K562 (cell line): ENCODE measurements around the gene PLCB4. TPM values are rescaled to one million over a fixed set of nuclear protein-coding genes. Genes with fewer than 3 reads are reported as not detected.

Experiments used
- ATAC-seq: fragments of 200-7000 bp; cut with Tn5 transposase; 3 replicates; pipeline ENCODE4 v1.9.1; 2020; ENCODE audit warnings: moderate library complexity
- BruUV-seq: library from RNA; stranded (reverse); fragments of 400-500 nt; replicated peaks from 2 replicates; lab custom pipeline; 2021; lab: Mats Ljungman, UMichigan
- CTCF ChIA-PET: fragments of 300-600 bp; formaldehyde crosslinking; extraction: SDS; loops from one replicate; lab custom pipeline; 2021; ENCODE audit warnings: low intra/inter-chr PET ratio; lab: Yijun Ruan, JAX
- POLR2A ChIA-PET: fragments of 300-600, 350-650 bp; sonication (Branson Sonifier 250); formaldehyde crosslinking; extraction: SDS; loops from one replicate; lab custom pipeline; 2021; ENCODE audit warnings: antibody characterized with exemption, inconsistent platforms; lab: Yijun Ruan, JAX
- DNase-seq, 4 experiments: peaks; one replicate each; pipeline versions ENCODE4 v3.0.0 to v3.0.0-alpha.2; 2011 to 2018; ENCODE audit warnings: low spot score in 3 of 4, mixed read lengths in 3 of 4; ENCODE audit errors: extremely low read depth in 1 of 4
- FAIRE-seq: peaks from 2 replicates; lab custom pipeline; 2011; peaks lifted over from hg19 to GRCh38; lab: Jason Lieb, UNC
- H2AFZ ChIP-seq: 2 replicates; pipeline ENCODE4 v1.6.0; 2011; ENCODE audit warnings: low read depth, low read length, control low read depth, inconsistent platforms
- H3K27ac ChIP-seq: fragments of 200-600 bp; 3 replicates; pipeline ENCODE4 v1.8.0; 2011; ENCODE audit warnings: low read depth, mild to moderate bottlenecking, control low read depth, inconsistent platforms, low read length, moderate library complexity, mixed read lengths; ENCODE audit errors: extremely low read depth
- H3K27me3 ChIP-seq, 2 experiments: fragments of 300-600 bp in 1 of 2; 2 replicates in 1 of 2; 3 replicates in 1 of 2; pipeline versions ENCODE4 v1.6.0 to v1.8.0; 2011; ENCODE audit warnings: inconsistent platforms in 2 of 2, low read length in 2 of 2, mild to moderate bottlenecking in 1 of 2, mixed read lengths in 1 of 2, moderate library complexity in 1 of 2; ENCODE audit not compliant: control insufficient read depth in 2 of 2, insufficient read depth in 2 of 2
- H3K36me3 ChIP-seq: fragments of 300-600 bp; 3 replicates; pipeline ENCODE4 v1.8.0; 2011; ENCODE audit warnings: mild to moderate bottlenecking, low read length, inconsistent platforms; ENCODE audit not compliant: control insufficient read depth, insufficient read depth
- H3K4me1 ChIP-seq, 2 experiments: fragments of 200-600 bp in 1 of 2; replicated peaks in 1 of 2; 2 replicates in 1 of 2; 3 replicates in 1 of 2; pipeline versions ENCODE4 v1.5.1 to v1.8.0; 2011; ENCODE audit warnings: inconsistent platforms in 2 of 2, low read length in 2 of 2, mild to moderate bottlenecking in 1 of 2, mixed read lengths in 1 of 2, moderate library complexity in 1 of 2; ENCODE audit not compliant: control insufficient read depth in 2 of 2, insufficient read depth in 2 of 2
- H3K4me2 ChIP-seq: 2 replicates; pipeline ENCODE4 v1.6.1; 2011; ENCODE audit warnings: low read length, control low read depth, inconsistent platforms, mixed read lengths; ENCODE audit not compliant: insufficient read depth
- H3K4me3 ChIP-seq: fragments of 200-600 bp; sonication (generic), shearing (Covaris generic); 2 replicates; pipeline ENCODE4 v1.5.1; 2016; ENCODE audit warnings: control low read depth, inconsistent platforms
- H3K79me2 ChIP-seq: fragments of 200-600 bp; 3 replicates; pipeline ENCODE4 v1.8.0; 2011; ENCODE audit warnings: low read length, inconsistent platforms; ENCODE audit not compliant: control insufficient read depth, insufficient read depth
- H3K9ac ChIP-seq, 2 experiments: 2 replicates each; pipeline versions ENCODE4 v1.6.0 to v1.6.1; 2011; ENCODE audit warnings: low read depth in 2 of 2, low read length in 2 of 2, control low read depth in 1 of 2, inconsistent platforms in 1 of 2, mild to moderate bottlenecking in 1 of 2, mixed read lengths in 1 of 2; ENCODE audit not compliant: insufficient read depth in 1 of 2
- H3K9me1 ChIP-seq: one replicate; pipeline ENCODE4 v1.6.0; 2011; ENCODE audit warnings: inconsistent platforms, mild to moderate bottlenecking, low read length, moderate library complexity; ENCODE audit not compliant: control insufficient read depth, insufficient read depth
- H3K9me3 ChIP-seq: replicated peaks from 2 replicates; pipeline ENCODE4 v1.5.1; 2011; ENCODE audit warnings: low read depth, low read length, inconsistent platforms; ENCODE audit not compliant: control insufficient read depth, insufficient read depth
- H4K20me1 ChIP-seq: replicated peaks from 2 replicates; pipeline ENCODE4 v1.6.1; 2011; ENCODE audit warnings: low read length, inconsistent platforms, mixed read lengths; ENCODE audit not compliant: control insufficient read depth, insufficient read depth
- ARID2 ChIP-seq: fragments of 450-650 bp; IDR thresholded peaks from 2 replicates; pipeline ENCODE4 v1.6.1; 2017; ENCODE audit warnings: antibody characterized with exemption, mild to moderate bottlenecking
- DPF2 ChIP-seq: fragments of 450-650 bp; IDR thresholded peaks from 2 replicates; pipeline ENCODE4 v1.6.1; 2016
- FOXK1 ChIP-seq: sonication (generic); formaldehyde crosslinking; IDR thresholded peaks from 2 replicates; pipeline ENCODE4 v1.8.0; 2022; ENCODE audit warnings: missing genetic modification reagents, mild to moderate bottlenecking, borderline replicate concordance
- HNRNPUL1 ChIP-seq: fragments of 200-400 bp; formaldehyde crosslinking; IDR thresholded peaks from 2 replicates; pipeline ENCODE4 v1.6.1; 2017; ENCODE audit warnings: low read length
- ID3 ChIP-seq, 2 experiments: fragments of 250-450 bp in 1 of 2; fragments of 450-650 bp in 1 of 2; sonication (Bioruptor Pico) in 1 of 2; IDR thresholded peaks; 2 replicates each; pipeline versions ENCODE4 v1.6.1 to v1.8.0; 2016 to 2021; ENCODE audit warnings: mild to moderate bottlenecking in 2 of 2, moderate library complexity in 2 of 2, missing compliant biosample characterization in 1 of 2, missing genetic modification characterization in 1 of 2
- IRF2 ChIP-seq: sonication (generic); formaldehyde crosslinking; IDR thresholded peaks from 2 replicates; pipeline ENCODE4 v1.8.1; 2022; ENCODE audit warnings: mild to moderate bottlenecking, missing genetic modification reagents
- KDM2B ChIP-seq: fragments of 250-450 bp; sonication (Bioruptor Pico); IDR thresholded peaks from 2 replicates; pipeline ENCODE4 v1.8.0; 2021; ENCODE audit warnings: mild to moderate bottlenecking, moderate library complexity
- MTF1 ChIP-seq: fragments of 250-450 bp; sonication (Bioruptor Pico); IDR thresholded peaks from 2 replicates; pipeline ENCODE4 v1.9.0; 2021; ENCODE audit warnings: moderate library complexity, mild to moderate bottlenecking, inconsistent platforms, borderline replicate concordance
- NR4A1 ChIP-seq, 2 experiments: fragments of 250-450 bp in 1 of 2; fragments of 450-650 bp in 1 of 2; sonication (Bioruptor Pico) in 1 of 2; IDR thresholded peaks; 2 replicates each; pipeline versions ENCODE4 v1.4.0 to v1.6.1; 2016 to 2020; ENCODE audit warnings: mild to moderate bottlenecking in 2 of 2, missing compliant biosample characterization in 1 of 2, missing genetic modification characterization in 1 of 2, moderate library complexity in 1 of 2
- SP2 ChIP-seq: IDR thresholded peaks from 2 replicates; pipeline ENCODE4 v1.6.1; 2011; ENCODE audit warnings: mild to moderate bottlenecking, low read depth, low read length, moderate library complexity; ENCODE audit not compliant: poor library complexity, severe bottlenecking; ENCODE audit errors: extremely low read depth
- SREBF1 ChIP-seq: fragments of 150-350 bp; IDR thresholded peaks from 2 replicates; pipeline ENCODE4 v1.6.1; 2014; ENCODE audit warnings: antibody characterized with exemption, low read depth, low read length, borderline replicate concordance
- SRSF1 ChIP-seq: fragments of 200-400 bp; formaldehyde crosslinking; IDR thresholded peaks from 2 replicates; pipeline ENCODE4 v1.6.1; 2017; ENCODE audit warnings: mild to moderate bottlenecking, low read depth, low read length, moderate library complexity
- STAT6 ChIP-seq: sonication (generic); formaldehyde crosslinking; IDR thresholded peaks from 2 replicates; pipeline ENCODE4 v1.8.1; 2023; ENCODE audit warnings: mild to moderate bottlenecking, missing genetic modification reagents
- SUPT5H ChIP-seq: fragments of 450-650 bp; IDR thresholded peaks from 2 replicates; pipeline ENCODE4 v1.6.1; 2016
- ZNF707 ChIP-seq: fragments of 250-450 bp; sonication (Bioruptor Pico); conservative IDR thresholded peaks from 2 replicates; pipeline ENCODE4 v1.8.0; 2022; ENCODE audit warnings: inconsistent platforms, mild to moderate bottlenecking, moderate library complexity
- WGBS: fragments of 100-300 bp; shearing (Covaris generic); methylation state at CpG from one replicate; pipeline ENCODE4 v1.1.6; 2016; ENCODE audit warnings: low coverage, mixed read lengths; ENCODE audit not compliant: insufficient coverage; ENCODE audit errors: missing lambda C conversion rate; 5-methylcytosine and 5-hydroxymethylcytosine counted together
- in situ Hi-C: fragments of 300-500 bp; cut with MboI; formaldehyde crosslinking; loops from 4 replicates; pipeline ENCODE4 v1.15.0; 2018; ENCODE audit warnings: inconsistent platforms, mixed read lengths
- intact Hi-C: fragments of 100-400 bp; cut with micrococcal nuclease; formaldehyde crosslinking; loops from 2 replicates; pipeline ENCODE4 v1.14.2; 2022
- polyA plus RNA-seq, 8 experiments: library from polyadenylated mRNA; depleted of rRNA in 4 of 8; stranded (reverse) in 5 of 8; unstranded in 3 of 8; fragments of >200 nt; fragmentation: Nextera tagmentation in 2 of 8; fragmentation: Illumina TruSeq in 1 of 8; extraction: Ambion mirVana in 2 of 8; extraction: Trizol in 1 of 8; gene quantifications; 2 replicates each; pipeline versions ENCODE4 v1.2.1 to v1.2.3, GENCODE V29; 2011 to 2014; ENCODE audit warnings: inconsistent platforms in 1 of 8, missing spikeins in 1 of 8
- total RNA-seq, 7 experiments: library from RNA; depleted of rRNA in 6 of 7; stranded (reverse); fragments of >200 nt in 6 of 7; fragmentation: Illumina TruSeq in 2 of 7; extraction: Trizol in 2 of 7; gene quantifications; 2 replicates each; pipeline versions ENCODE4 v1.2.1 to v1.2.3, GENCODE V29; 2011 to 2021; ENCODE audit warnings: low replicate concordance in 1 of 7
- TF ChIP-seq, protein P1 (sequence below): sonication (generic); formaldehyde crosslinking; IDR thresholded peaks from 2 replicates; pipeline ENCODE4 v1.8.0; 2022; ENCODE audit warnings: missing genetic modification reagents, mild to moderate bottlenecking, moderate library complexity, borderline replicate concordance
- TF ChIP-seq, protein P2 (sequence below): fragments of 450-650 bp; IDR thresholded peaks from 2 replicates; pipeline ENCODE4 v1.6.1; 2016; ENCODE audit warnings: antibody characterized with exemption

PLCB4 gene
- total and polyA plus RNA-seq, 9 of the 15 experiments (the other 6 are each of a cell fraction or from before 2014, with no cell fraction given) = 0.20 to 2.9 (median 0.52) TPM

- TF ChIP-seq NR4A1 (CRISPR knock-in tag; IDR thresholded peaks at IDR 0.05) (no peak), NR4A1 (tag; IDR thresholded peaks at IDR 0.05) (no peak), SRSF1 (no peak), DPF2 (no peak), ARID2 (no peak), HNRNPUL1 (no peak)
Measured at GRCh38 chr20:9491324-9491723, 422.4 kb downstream of the PLCB4 start (continued).

- Histone ChIP-seq H2AFZ (no peak overlapping the region), H4K20me1 (no peaks in the 10 kb centered on the region), H3K9me3 (no peaks in the 10 kb centered on the region), H3K27ac (no peak overlapping the region), H3K4me3 (no peak overlapping the region), H3K9me1 (no peaks in the 10 kb centered on the region), H3K36me3 (no peaks in the 10 kb centered on the region), H3K27me3 (no peaks in the 10 kb centered on the region), H3K4me2 (no peak overlapping the region), H3K9ac (no peak overlapping the region), H3K4me1 (no peaks in the 10 kb centered on the region), H3K79me2 (no peaks in the 10 kb centered on the region)
- ChIA-PET CTCF (no interaction called here), POLR2A (no interaction called here)
- no TSS peak for BruUV-seq
- DNase-seq (no peak), FAIRE-seq (no peak), ATAC-seq (no peak)
- 0% methylated on average over 4 of the region's 4 CpGs for WGBS
- intact Hi-C loops = no loop called here
- in situ Hi-C loops = no loop called here
- no peak for TF ChIP-seq ID3 (CRISPR knock-in tag; IDR thresholded peaks at IDR 0.05)
- no peak for TF ChIP-seq ID3 (tag; IDR thresholded peaks at IDR 0.05)
- no peak for TF ChIP-seq SREBF1
- no peak for TF ChIP-seq SUPT5H
- TF ChIP-seq IRF2 (CRISPR knock-in tag) = no peak
- TF ChIP-seq MTF1 = no peak
- no peak for TF ChIP-seq STAT6 (CRISPR knock-in tag)
- TF ChIP-seq, protein P1, sequence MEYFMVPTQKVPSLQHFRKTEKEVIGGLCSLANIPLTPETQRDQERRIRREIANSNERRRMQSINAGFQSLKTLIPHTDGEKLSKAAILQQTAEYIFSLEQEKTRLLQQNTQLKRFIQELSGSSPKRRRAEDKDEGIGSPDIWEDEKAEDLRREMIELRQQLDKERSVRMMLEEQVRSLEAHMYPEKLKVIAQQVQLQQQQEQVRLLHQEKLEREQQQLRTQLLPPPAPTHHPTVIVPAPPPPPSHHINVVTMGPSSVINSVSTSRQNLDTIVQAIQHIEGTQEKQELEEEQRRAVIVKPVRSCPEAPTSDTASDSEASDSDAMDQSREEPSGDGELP (CRISPR knock-in tag) = no peak
- TF ChIP-seq ZNF707 = no peak
- TF ChIP-seq KDM2B (CRISPR knock-in tag) = no peak
- TF ChIP-seq, protein P2, sequence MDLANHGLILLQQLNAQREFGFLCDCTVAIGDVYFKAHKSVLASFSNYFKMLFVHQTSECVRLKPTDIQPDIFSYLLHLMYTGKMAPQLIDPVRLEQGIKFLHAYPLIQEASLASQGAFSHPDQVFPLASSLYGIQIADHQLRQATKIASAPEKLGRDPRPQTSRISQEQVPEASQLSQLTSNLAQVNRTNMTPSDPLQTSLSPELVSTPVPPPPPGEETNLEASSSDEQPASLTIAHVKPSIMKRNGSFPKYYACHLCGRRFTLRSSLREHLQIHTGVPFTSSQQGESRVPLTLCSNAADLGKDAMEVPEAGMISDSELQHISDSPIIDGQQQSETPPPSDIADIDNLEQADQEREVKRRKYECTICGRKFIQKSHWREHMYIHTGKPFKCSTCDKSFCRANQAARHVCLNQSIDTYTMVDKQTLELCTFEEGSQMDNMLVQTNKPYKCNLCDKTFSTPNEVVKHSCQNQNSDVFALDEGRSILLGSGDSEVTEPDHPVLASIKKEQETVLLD = no peak
- TF ChIP-seq SP2 = no peak
- no peak for TF ChIP-seq FOXK1 (CRISPR knock-in tag)
Measured at GRCh38 chr20:9492067-9492466, 423.2 kb downstream of the PLCB4 start.
